ENCODE data around the gene RASSF1.

RASSF1 gene

DNA sequence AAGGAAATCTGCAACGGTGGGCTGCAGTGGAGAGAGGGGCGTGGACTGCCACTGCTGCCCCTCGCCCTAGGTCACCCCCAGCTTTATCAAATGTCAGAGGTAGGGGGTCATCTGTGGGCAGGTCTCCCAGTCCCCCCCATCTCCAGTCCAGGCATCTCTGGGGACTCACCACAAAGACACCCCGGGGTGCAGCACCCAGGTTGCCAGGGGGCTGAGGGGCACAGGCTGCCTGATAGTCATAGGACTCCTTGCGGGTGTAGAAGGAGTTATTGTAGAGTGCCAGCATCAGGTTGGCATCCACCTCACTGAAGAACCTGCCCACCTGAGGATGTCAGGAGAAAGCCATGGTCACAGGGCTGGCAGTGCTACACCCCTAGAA, 25.2 kb upstream of the RASSF1 start:
- no peak for DNase-seq (ENCODE audit: low read depth, low spot score)

DNA sequence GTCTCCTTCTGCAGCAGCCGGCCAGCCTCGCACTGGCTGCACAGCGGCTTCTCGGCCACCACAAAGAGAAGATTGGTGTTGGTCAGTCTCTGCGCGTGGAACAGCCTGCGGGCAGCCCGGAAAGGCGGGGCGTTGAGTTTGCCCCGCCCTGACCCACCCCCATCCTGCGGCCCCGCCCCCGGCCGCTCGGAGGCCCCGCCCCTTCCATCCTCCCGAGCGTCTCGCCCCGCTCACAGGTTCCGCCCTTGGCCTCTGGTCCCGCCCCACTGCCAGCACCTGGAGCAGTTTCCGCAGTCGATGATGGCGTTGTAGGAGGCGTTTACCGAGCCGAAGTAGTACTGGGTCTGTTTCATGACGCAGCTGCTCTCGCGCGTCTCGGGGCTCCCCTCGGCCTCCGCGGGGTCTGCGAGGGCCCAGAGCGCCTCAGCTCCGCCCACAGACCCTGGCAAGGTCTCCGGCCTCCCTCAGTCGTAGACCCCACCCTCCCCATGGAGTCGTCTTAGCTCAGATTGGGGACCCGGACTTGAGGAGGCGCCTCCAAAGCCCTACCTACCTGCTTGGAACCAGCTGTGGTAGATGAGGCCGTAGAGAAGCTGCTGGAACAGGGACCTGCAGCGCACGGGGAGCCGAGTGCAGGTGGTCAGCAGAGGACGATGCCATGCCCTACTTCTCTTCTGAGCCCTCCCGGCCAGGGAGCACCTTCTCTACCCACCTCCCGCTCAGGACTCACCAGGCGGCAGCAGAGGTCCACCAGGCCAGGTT, 24.6 kb upstream of the RASSF1 start:
- DNase-seq (ENCODE audit: low read depth, low spot score): peak; percentile 80

- no peak for DNase-seq (ENCODE audit: low read depth, low spot score)
Observed at GRCh38 chr3:50364573-50365079, 24.0 kb upstream of the RASSF1 start.

DNA sequence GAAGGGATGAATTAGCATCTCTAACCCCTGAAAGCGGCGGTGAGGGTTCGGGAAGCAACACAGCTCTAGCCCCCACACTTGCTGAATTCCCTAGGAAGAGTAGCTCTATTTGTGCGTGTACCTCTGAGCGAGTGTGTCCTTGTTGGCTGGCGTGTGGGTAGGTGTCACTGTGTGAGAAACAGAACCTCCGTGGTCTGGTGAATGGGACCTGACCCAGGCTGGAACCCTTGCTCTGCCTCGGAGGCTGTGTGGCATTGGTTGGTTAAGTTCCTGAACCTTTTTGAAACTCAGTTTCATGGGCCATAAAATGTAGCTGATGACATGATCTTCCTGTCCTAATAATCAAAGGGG, 19.1 kb upstream of the RASSF1 start:
- no peak for DNase-seq (ENCODE audit: low read depth, low spot score)

DNA sequence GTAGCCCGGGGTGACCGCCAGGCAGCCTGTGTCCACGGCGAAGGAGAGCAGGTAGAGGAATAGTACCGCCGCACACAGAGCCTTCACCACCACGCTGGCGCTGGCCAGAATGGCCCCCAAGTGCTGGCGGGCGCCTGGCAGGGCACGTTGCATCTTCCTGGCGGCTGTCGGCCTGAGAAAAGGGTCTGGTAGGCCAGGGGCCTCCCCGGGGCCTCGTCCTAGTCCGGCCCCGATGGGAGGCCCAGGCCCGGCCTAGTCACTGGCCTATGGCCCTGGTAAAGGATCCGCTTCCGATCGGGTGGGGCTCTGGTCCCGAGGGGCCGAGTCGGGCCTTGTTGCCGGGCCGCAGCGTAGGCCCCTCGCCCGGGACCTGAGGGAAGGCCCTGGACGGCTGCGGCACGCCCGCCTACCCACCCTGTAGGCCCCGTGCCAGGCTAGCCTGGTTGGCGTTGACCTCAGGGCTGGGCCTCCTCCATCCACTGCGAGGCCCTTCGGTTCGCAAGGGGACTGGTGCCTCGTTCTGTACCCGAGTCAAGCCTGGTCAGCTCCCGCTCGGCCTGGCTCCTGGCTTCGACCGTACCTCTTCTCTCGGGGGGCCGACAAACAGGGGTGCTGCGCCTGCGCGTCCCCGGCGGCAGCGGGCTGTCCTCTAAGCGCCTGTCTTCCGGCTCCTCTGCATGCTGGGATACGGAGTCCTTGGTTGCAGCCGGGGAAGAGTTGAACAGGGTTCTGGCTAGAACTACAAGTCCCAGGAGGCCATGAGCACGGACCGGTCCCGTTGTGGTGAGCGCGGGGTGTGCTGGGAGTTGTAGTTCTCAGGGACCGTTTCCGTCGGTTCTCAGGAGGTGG, 18.5 kb upstream of the RASSF1 start, which contains the start of gene TMEM115:
TSS of gene TMEM115 (minus strand) at position 611 of the 849 bp plus-strand sequence. CDS start at position 153, 458 bp downstream.
- peak; percentile 99 for DNase-seq (ENCODE audit: low read depth, low spot score)

- no peak for DNase-seq (ENCODE audit: low read depth, low spot score)
Observed at GRCh38 chr3:50358355-50358910, 17.8 kb upstream of the RASSF1 start.

DNA sequence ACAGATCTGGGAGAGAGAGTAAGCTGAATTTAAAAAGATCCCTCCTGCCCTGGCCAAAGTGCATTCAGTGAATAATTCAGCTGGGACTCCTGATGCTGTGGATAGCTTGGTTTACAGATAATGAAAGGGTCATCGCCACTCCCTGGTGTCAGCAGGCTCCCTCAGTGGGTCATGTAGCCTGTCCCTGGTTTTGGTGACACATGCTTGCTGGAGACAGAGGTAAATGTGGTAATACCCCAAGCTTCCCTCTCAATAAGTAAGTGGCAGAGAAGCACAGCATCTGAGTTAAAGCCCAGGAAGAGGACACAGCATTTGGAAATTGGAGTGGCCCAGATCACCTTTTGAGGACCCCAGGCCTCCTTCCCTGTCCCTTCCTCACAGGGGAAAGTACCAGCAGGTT, 16.8 kb upstream of the RASSF1 start:
- DNase-seq (ENCODE audit: low read depth, low spot score): no peak

- no peak for DNase-seq (ENCODE audit: low read depth, low spot score)
Observed at GRCh38 chr3:50356553-50356952, 15.9 kb upstream of the RASSF1 start.

- no peak for DNase-seq (ENCODE audit: low read depth, low spot score)
Observed at GRCh38 chr3:50355829-50356552, 15.4 kb upstream of the RASSF1 start.

DNA sequence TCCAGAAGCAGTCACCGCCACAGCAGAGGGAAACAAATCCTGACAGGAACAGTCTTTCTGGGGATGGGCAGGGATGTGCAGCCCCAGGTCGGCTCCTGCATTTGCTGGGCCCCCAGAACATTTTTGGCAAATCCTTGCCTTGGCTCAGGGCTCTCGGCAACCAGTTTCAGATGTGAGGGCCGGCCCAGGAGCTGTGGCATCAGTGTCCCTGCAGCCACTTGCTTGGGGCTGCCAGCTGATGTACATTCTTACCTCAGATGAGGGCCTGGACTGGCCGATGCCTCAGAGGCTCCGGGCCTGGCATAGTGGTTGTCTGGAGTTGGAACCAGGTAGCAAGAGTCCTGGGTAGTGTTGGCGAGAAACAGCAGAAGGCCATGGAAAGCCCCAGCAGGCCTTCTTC, 14.2 kb upstream of the RASSF1 start:
- DNase-seq (ENCODE audit: low read depth, low spot score): no peak

DNA sequence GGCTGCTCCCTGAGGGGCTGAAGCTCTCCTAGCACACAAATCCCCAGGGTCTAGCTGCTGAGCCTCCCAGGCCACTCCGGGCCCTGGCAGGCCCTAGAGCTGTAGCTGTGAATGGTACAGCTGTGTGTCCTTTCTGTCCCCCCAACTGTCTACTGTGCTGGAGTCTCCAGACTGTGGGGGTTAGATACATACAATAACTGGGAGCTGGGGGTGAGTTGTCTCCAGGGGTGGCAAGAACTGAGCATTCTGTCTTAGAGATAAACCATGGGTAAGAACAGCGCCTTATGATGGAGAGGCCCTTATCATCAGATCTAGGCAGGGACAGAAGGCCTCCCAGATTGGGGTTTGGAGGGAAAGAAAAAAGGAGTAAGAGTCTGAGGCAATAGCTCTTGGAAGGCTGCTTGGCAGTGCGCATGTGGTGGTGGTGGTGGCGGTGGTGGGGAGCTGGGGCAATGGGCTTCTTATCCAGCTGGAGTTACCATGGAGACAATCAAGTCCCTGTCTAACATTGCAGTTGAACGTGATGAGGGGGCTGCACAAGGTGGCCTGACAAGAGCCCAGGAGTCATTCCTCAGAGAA, 13.6 kb upstream of the RASSF1 start:
- no peak for DNase-seq (ENCODE audit: low read depth, low spot score)

DNA sequence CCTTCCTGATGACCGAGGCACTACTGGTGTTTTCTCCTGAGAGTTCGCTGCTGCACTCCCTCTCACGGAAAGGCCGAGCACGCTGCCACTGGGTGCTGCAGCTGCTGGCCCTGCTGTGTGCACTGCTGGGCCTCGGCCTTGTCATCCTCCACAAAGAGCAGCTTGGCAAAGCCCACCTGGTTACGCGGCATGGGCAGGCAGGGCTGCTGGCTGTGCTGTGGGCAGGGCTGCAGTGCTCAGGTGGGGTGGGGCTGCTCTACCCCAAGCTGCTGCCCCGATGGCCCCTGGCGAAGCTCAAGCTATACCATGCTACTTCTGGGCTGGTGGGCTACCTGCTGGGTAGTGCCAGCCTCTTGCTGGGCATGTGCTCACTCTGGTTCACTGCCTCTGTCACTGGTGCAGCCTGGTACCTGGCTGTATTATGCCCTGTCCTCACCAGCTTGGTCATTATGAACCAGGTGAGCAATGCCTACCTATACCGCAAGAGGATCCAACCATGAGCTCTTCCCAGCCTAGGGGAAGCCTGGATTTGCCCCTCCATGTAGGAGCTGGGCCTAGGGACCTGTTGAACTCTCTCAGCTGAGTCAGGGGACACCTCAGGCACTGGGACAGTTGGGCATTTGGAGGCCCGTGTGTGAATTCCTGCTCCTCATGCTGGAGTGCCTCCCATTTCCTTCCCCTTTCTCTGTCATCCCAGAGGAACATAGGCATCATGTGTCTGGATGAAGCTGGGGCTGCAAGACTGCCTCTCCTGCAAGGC, 12.8 kb upstream of the RASSF1 start:
- no peak for DNase-seq (ENCODE audit: low read depth, low spot score)

DNA sequence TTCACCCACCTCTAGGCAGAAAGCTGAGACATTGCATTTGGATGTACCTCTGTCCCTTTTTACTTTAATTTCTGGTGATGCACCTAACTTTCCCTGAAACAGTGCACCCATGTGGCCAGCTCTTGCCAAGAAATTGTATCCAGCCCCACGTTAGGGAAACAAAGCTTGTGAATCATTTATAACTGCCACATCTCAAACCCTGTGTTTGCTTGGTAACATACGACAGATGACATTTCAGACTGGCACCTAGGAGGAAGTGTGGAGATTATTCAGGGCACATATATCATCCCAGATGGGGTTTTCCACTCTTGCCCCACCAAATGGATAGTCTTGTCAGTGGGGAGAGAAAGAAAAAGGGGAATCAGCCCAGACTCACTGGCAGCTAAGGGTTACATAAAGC, 12.1 kb upstream of the RASSF1 start:
- peak; percentile 25 for DNase-seq (ENCODE audit: low read depth, low spot score)

GRCh38 chr3:50351323-50351697, 10.7 kb upstream of the RASSF1 start:
- DNase-seq (ENCODE audit: low read depth, low spot score): no peak

GRCh38 chr3:50350527-50351322, 10.1 kb upstream of the RASSF1 start, which contains the start of the genes CYB561D2 and NPRL2:
CYB561D2 (plus strand) TSS chr3:50350862; CDS start chr3:50351434, 572 bp downstream.
NPRL2 (minus strand) TSS chr3:50350775; CDS start chr3:50350652, 123 bp downstream.
- peak; percentile 97 for DNase-seq (ENCODE audit: low read depth, low spot score)

DNA sequence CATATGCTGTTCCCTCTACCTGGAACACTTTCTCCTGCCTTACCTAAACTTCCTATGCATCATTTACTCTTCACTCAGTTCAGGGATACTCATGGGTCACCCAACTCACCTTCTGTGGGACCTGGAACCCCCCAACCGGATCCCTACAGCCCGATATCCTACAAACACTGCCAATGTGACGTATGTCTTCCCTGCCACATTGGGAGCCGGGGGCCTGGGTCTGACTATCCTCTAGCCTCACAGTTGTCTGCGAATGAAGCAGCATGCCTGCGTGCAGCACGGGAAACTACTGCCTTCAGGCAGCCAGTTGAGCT, 9.5 kb upstream of the RASSF1 start:
- no peak for DNase-seq (ENCODE audit: low read depth, low spot score)

GRCh38 chr3:50347187-50347813, 6.7 kb upstream of the RASSF1 start:
- DNase-seq (ENCODE audit: low read depth, low spot score): peak; percentile 87

DNA sequence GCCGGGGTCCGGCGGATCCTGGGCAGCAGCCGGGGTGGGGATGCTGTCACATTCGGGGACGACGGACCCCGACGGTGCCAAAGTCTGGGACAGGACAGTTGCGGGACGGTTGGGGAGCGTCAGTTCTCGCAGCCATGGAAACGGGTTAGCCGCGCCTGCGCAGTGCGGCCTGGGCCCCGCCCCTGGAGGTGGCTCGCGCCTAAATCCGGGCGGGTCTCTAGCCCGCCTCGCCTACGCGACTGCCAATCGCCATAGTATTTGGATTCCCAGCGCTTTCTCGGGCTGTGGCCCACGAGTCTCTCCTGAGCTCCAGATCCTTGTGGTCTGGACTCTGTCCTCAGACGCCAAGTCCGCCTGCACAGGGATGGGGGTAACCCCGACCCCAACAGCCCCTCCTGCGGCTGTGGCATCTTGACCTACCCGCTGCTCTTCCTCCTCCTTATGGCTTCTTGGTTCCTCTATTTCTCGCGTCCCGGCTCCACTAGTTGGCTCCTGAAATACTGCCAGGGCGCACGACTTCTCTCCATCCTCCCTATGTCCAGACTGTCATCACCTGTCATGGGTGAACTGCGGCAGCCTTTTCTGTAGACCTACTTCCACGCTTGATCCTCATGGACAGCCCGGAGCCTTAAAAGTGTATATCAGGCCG, 5.1 kb upstream of the RASSF1 start, which contains the start of gene ZMYND10:
TSS of gene ZMYND10 (minus strand) at position 147 of the 649 bp plus-strand sequence. CDS start 153 bp downstream, outside the sequence.
- peak; percentile 65 for DNase-seq (ENCODE audit: low read depth, low spot score)

GRCh38 chr3:50345008-50345407, 4.4 kb upstream of the RASSF1 start:
- no peak for DNase-seq (ENCODE audit: low read depth, low spot score)
